ENCODE results near the gene ZDHHC1. TPM values are rescaled to one million over a fixed set of nuclear protein-coding genes. Genes with fewer than 3 reads are reported as not detected.
A peak's percentile ranks its signal among the peaks of the same experiment; 100 is the strongest.

The ZDHHC1 gene
- total and polyA plus RNA-seq, 2 of the 13 experiments (the other 11 are each of a cell fraction or from before 2014, with no cell fraction given), result 0.51 to 1.1 TPM

DNA sequence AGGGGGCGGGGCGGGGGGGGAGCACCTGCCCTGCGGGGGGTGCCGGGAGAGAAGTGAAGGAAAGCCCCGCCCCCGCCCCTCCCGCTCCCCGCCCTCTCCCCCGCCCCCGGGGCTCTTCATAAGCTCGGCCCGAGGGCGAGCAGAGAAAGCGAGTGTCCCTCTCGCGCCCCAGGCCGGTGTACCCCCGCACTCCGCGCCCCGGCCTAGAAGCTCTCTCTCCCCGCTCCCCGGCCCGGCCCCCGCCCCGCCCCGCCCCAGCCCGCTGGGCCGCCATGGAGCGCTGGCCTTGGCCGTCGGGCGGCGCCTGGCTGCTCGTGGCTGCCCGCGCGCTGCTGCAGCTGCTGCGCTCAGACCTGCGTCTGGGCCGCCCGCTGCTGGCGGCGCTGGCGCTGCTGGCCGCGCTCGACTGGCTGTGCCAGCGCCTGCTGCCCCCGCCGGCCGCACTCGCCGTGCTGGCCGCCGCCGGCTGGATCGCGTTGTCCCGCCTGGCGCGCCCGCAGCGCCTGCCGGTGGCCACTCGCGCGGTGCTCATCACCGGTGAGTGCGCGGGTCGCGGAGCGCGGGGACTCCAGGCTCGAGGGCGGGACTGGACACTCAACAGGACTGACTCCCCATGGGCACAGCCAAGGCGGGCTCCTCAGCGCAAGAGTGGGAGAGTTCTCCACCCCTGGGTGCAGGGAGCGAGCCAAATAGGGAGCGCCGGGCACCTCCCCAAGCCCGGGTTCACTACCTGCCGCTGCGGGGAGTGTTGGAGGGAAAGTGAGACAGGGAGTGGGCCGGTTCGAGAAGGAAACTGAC lies 14.9 kb upstream of the ZDHHC1 start, which contains the start of gene HSD11B2 (continued):
- TF ChIP-seq, protein P1, sequence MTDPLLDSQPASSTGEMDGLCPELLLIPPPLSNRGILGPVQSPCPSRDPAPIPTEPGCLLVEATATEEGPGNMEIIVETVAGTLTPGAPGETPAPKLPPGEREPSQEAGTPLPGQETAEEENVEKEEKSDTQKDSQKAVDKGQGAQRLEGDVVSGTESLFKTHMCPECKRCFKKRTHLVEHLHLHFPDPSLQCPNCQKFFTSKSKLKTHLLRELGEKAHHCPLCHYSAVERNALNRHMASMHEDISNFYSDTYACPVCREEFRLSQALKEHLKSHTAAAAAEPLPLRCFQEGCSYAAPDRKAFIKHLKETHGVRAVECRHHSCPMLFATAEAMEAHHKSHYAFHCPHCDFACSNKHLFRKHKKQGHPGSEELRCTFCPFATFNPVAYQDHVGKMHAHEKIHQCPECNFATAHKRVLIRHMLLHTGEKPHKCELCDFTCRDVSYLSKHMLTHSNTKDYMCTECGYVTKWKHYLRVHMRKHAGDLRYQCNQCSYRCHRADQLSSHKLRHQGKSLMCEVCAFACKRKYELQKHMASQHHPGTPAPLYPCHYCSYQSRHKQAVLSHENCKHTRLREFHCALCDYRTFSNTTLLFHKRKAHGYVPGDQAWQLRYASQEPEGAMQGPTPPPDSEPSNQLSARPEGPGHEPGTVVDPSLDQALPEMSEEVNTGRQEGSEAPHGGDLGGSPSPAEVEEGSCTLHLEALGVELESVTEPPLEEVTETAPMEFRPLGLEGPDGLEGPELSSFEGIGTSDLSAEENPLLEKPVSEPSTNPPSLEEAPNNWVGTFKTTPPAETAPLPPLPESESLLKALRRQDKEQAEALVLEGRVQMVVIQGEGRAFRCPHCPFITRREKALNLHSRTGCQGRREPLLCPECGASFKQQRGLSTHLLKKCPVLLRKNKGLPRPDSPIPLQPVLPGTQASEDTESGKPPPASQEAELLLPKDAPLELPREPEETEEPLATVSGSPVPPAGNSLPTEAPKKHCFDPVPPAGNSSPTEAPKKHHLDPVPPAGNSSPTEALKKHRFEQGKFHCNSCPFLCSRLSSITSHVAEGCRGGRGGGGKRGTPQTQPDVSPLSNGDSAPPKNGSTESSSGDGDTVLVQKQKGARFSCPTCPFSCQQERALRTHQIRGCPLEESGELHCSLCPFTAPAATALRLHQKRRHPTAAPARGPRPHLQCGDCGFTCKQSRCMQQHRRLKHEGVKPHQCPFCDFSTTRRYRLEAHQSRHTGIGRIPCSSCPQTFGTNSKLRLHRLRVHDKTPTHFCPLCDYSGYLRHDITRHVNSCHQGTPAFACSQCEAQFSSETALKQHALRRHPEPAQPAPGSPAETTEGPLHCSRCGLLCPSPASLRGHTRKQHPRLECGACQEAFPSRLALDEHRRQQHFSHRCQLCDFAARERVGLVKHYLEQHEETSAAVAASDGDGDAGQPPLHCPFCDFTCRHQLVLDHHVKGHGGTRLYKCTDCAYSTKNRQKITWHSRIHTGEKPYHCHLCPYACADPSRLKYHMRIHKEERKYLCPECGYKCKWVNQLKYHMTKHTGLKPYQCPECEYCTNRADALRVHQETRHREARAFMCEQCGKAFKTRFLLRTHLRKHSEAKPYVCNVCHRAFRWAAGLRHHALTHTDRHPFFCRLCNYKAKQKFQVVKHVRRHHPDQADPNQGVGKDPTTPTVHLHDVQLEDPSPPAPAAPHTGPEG (CRISPR knock-in tag; IDR thresholded peaks at IDR 0.05), result no peak; the same call in 1 of the 2 replicates
- TF ChIP-seq, protein P2, sequence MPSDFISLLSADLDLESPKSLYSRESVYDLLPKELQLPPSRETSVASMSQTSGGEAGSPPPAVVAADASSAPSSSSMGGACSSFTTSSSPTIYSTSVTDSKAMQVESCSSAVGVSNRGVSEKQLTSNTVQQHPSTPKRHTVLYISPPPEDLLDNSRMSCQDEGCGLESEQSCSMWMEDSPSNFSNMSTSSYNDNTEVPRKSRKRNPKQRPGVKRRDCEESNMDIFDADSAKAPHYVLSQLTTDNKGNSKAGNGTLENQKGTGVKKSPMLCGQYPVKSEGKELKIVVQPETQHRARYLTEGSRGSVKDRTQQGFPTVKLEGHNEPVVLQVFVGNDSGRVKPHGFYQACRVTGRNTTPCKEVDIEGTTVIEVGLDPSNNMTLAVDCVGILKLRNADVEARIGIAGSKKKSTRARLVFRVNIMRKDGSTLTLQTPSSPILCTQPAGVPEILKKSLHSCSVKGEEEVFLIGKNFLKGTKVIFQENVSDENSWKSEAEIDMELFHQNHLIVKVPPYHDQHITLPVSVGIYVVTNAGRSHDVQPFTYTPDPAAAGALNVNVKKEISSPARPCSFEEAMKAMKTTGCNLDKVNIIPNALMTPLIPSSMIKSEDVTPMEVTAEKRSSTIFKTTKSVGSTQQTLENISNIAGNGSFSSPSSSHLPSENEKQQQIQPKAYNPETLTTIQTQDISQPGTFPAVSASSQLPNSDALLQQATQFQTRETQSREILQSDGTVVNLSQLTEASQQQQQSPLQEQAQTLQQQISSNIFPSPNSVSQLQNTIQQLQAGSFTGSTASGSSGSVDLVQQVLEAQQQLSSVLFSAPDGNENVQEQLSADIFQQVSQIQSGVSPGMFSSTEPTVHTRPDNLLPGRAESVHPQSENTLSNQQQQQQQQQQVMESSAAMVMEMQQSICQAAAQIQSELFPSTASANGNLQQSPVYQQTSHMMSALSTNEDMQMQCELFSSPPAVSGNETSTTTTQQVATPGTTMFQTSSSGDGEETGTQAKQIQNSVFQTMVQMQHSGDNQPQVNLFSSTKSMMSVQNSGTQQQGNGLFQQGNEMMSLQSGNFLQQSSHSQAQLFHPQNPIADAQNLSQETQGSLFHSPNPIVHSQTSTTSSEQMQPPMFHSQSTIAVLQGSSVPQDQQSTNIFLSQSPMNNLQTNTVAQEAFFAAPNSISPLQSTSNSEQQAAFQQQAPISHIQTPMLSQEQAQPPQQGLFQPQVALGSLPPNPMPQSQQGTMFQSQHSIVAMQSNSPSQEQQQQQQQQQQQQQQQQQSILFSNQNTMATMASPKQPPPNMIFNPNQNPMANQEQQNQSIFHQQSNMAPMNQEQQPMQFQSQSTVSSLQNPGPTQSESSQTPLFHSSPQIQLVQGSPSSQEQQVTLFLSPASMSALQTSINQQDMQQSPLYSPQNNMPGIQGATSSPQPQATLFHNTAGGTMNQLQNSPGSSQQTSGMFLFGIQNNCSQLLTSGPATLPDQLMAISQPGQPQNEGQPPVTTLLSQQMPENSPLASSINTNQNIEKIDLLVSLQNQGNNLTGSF (CRISPR knock-in tag; IDR thresholded peaks at IDR 0.05), result peak; percentile 43; the same call in 1 of the 2 replicates
- TF ChIP-seq TAF1 (CRISPR knock-in tag; IDR thresholded peaks at IDR 0.05), result no peak
- TF ChIP-seq, protein P3, sequence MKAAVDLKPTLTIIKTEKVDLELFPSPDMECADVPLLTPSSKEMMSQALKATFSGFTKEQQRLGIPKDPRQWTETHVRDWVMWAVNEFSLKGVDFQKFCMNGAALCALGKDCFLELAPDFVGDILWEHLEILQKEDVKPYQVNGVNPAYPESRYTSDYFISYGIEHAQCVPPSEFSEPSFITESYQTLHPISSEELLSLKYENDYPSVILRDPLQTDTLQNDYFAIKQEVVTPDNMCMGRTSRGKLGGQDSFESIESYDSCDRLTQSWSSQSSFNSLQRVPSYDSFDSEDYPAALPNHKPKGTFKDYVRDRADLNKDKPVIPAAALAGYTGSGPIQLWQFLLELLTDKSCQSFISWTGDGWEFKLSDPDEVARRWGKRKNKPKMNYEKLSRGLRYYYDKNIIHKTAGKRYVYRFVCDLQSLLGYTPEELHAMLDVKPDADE (CRISPR knock-in tag; IDR thresholded peaks at IDR 0.05), result 0 out of 2 replicates have a peak, but pooled peaks have one; percentile 25
- no peak for TF ChIP-seq PRMT3 (CRISPR knock-in tag; IDR thresholded peaks at IDR 0.05; ENCODE audit: borderline replicate concordance, low read depth)
- TF ChIP-seq, protein P4, sequence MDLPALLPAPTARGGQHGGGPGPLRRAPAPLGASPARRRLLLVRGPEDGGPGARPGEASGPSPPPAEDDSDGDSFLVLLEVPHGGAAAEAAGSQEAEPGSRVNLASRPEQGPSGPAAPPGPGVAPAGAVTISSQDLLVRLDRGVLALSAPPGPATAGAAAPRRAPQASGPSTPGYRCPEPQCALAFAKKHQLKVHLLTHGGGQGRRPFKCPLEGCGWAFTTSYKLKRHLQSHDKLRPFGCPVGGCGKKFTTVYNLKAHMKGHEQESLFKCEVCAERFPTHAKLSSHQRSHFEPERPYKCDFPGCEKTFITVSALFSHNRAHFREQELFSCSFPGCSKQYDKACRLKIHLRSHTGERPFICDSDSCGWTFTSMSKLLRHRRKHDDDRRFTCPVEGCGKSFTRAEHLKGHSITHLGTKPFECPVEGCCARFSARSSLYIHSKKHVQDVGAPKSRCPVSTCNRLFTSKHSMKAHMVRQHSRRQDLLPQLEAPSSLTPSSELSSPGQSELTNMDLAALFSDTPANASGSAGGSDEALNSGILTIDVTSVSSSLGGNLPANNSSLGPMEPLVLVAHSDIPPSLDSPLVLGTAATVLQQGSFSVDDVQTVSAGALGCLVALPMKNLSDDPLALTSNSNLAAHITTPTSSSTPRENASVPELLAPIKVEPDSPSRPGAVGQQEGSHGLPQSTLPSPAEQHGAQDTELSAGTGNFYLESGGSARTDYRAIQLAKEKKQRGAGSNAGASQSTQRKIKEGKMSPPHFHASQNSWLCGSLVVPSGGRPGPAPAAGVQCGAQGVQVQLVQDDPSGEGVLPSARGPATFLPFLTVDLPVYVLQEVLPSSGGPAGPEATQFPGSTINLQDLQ (CRISPR knock-in tag; IDR thresholded peaks at IDR 0.05), result 0 out of 2 replicates have a peak, but pooled peaks have one; percentile 52
- TF ChIP-seq, protein P5, sequence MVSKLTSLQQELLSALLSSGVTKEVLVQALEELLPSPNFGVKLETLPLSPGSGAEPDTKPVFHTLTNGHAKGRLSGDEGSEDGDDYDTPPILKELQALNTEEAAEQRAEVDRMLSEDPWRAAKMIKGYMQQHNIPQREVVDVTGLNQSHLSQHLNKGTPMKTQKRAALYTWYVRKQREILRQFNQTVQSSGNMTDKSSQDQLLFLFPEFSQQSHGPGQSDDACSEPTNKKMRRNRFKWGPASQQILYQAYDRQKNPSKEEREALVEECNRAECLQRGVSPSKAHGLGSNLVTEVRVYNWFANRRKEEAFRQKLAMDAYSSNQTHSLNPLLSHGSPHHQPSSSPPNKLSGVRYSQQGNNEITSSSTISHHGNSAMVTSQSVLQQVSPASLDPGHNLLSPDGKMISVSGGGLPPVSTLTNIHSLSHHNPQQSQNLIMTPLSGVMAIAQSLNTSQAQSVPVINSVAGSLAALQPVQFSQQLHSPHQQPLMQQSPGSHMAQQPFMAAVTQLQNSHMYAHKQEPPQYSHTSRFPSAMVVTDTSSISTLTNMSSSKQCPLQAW (CRISPR knock-in tag; IDR thresholded peaks at IDR 0.05), result no peak
- TF ChIP-seq ZNF746 (CRISPR knock-in tag; IDR thresholded peaks at IDR 0.05), result peak; percentile 32; the same call in 1 of the 2 replicates
- 0 out of 2 replicates have a peak, but pooled peaks have one; percentile 80 for TF ChIP-seq CAMTA2 (CRISPR knock-in tag; IDR thresholded peaks at IDR 0.05; ENCODE audit: borderline replicate concordance)
- TF ChIP-seq ZNF430 (CRISPR knock-in tag; IDR thresholded peaks at IDR 0.05), result no peak

Data from HepG2 (cell line).